Hepatocyte (in vitro differentiated cells): ENCODE data around the gene TECR. TPM values are rescaled to one million over a fixed set of nuclear protein-coding genes. Genes with fewer than 3 reads are reported as not detected.
"Not testable (repeated sequence)": the region's sequence is repeated elsewhere in the genome, so short reads cannot be mapped to it uniquely, and the experiment has no call there.

ENCODE experiments used
- DNase-seq: peaks from one replicate; pipeline ENCODE4 v3.0.0-alpha.2; 2016; ENCODE audit warnings: low spot score
- H2AFZ ChIP-seq: fragments of 200-600 bp; sonication (generic); 2 replicates; pipeline ENCODE4 v1.6.0; 2016; ENCODE audit warnings: antibody characterized with exemption, mild to moderate bottlenecking
- H3K27ac ChIP-seq: fragments of 200-600 bp; sonication (generic); 2 replicates; pipeline ENCODE4 v1.5.1; 2016; ENCODE audit warnings: mild to moderate bottlenecking
- H3K27me3 ChIP-seq: fragments of 200-600 bp; sonication (generic); 2 replicates; pipeline ENCODE4 v1.6.1; 2016
- H3K36me3 ChIP-seq: fragments of 200-600 bp; sonication (generic); replicated peaks from 2 replicates; pipeline ENCODE4 v1.5.1; 2016; ENCODE audit warnings: low read depth; ENCODE audit not compliant: insufficient read depth
- H3K4me1 ChIP-seq: fragments of 200-600 bp; sonication (generic); 2 replicates; pipeline ENCODE4 v1.5.1; 2016; ENCODE audit warnings: mild to moderate bottlenecking, moderate library complexity; ENCODE audit not compliant: insufficient read depth
- H3K4me2 ChIP-seq: fragments of 200-600 bp; sonication (generic); 2 replicates; pipeline ENCODE4 v1.6.0; 2016
- H3K4me3 ChIP-seq: fragments of 200-600 bp; sonication (generic); 2 replicates; pipeline ENCODE4 v1.5.1; 2016; ENCODE audit warnings: mild to moderate bottlenecking
- H3K79me2 ChIP-seq: fragments of 200-600 bp; sonication (generic); 2 replicates; pipeline ENCODE4 v1.6.0; 2017; ENCODE audit warnings: mild to moderate bottlenecking
- H3K9me2 ChIP-seq: fragments of 200-600 bp; sonication (generic); replicated peaks from 2 replicates; pipeline ENCODE4 v1.6.0; 2017; ENCODE audit warnings: mild to moderate bottlenecking; ENCODE audit not compliant: insufficient read depth
- H3K9me3 ChIP-seq: fragments of 200-600 bp; sonication (generic); 2 replicates; pipeline ENCODE4 v1.5.1; 2016; ENCODE audit warnings: low read depth, mild to moderate bottlenecking
- H4K20me1 ChIP-seq: fragments of 200-600 bp; sonication (generic); 2 replicates; pipeline ENCODE4 v1.6.0; 2016; ENCODE audit warnings: mild to moderate bottlenecking; ENCODE audit not compliant: insufficient read depth, poor library complexity, severe bottlenecking
- CTCF ChIP-seq: fragments of 200-600 bp; sonication (generic); IDR thresholded peaks from 2 replicates; pipeline ENCODE4 v1.5.1; 2016; ENCODE audit warnings: antibody characterized with exemption, mild to moderate bottlenecking; ENCODE audit not compliant: poor library complexity
- EZH2 ChIP-seq: fragments of 200-600 bp; sonication (generic); IDR thresholded peaks from 2 replicates; pipeline ENCODE4 v1.6.1; 2016; ENCODE audit warnings: antibody characterized with exemption, mild to moderate bottlenecking, borderline replicate concordance
- EZH2phosphoT487 ChIP-seq: fragments of 200-600 bp; sonication (generic); IDR thresholded peaks from one replicate; pipeline ENCODE4 v1.6.1; 2018; ENCODE audit warnings: antibody characterized with exemption, mild to moderate bottlenecking, low read depth, moderate library complexity; ENCODE audit not compliant: unreplicated experiment, severe bottlenecking
- WGBS: methylation state at CpG from one replicate; pipeline ENCODE4 v1.1.6; 2016; ENCODE audit warnings: low lambda C conversion rate; ENCODE audit errors: missing lambda C conversion rate; 5-methylcytosine and 5-hydroxymethylcytosine counted together
- polyA plus RNA-seq: library from polyadenylated mRNA; unstranded; fragments of >200 nt; fragmentation: Nextera tagmentation; extraction: Ambion mirVana; gene quantifications from 2 replicates; pipeline ENCODE4 v1.2.1, GENCODE V29; 2016
- total RNA-seq: library from RNA; depleted of rRNA; stranded (reverse); fragments of >200 nt; gene quantifications from 2 replicates; pipeline ENCODE4 v1.2.3, GENCODE V29; 2014

The TECR gene
- total and polyA plus RNA-seq, 2 experiments from 2014 or later, result 65.3 to 366 TPM

GRCh38 chr19:14502334-14503092, 26.9 kb upstream of the TECR start:
- no peak for DNase-seq
- Histone ChIP-seq H3K27me3 (no peaks in the 10 kb centered on the region), H3K4me2 (no peak overlapping the region), H3K4me3 (no peak overlapping the region), H3K9me2 (no peaks in the 10 kb centered on the region), H4K20me1 (no peaks in the 10 kb centered on the region), H3K79me2 (no peaks in the 10 kb centered on the region), H3K27ac (no peak overlapping the region), H3K4me1 (peaks cover 31% of the 10 kb centered on the region), H3K9me3 (no peaks in the 10 kb centered on the region), H3K36me3 (no peaks in the 10 kb centered on the region), H2AFZ (no peak overlapping the region)
- no peak for TF ChIP-seq EZH2
- no peak for TF ChIP-seq CTCF
- TF ChIP-seq EZH2phosphoT487, result no peak
- 67% methylated on average over 11 of the region's 11 CpGs for WGBS

DNA sequence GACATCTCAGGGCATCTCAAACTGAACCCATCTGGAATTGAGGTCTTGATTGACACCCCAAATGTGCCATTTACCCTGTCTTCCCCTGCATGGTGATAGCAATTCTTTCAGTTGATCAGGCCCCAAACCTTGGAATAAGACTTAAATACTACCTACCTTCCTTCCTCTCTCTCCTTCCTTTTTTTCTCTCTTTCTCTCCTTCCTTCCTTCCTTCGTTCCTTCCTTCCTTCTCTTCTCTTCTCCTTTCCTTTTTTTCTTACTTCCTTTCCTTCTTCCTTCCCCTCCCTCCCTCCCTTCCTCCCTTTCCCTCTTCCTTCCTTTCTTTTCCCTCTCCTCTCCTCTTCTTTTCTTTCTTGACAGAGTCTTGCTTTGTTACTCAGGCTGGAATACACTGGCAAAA, 26.1 kb upstream of the TECR start:
- Histone ChIP-seq H3K36me3 (no peaks in the 10 kb centered on the region), H3K9me3 (no peaks in the 10 kb centered on the region), H3K27ac (no peak overlapping the region), H3K9me2 (no peaks in the 10 kb centered on the region), H4K20me1 (no peaks in the 10 kb centered on the region), H3K4me3 (no peak overlapping the region), H2AFZ (no peak overlapping the region), H3K4me2 (no peak overlapping the region), H3K79me2 (no peaks in the 10 kb centered on the region), H3K27me3 (no peaks in the 10 kb centered on the region), H3K4me1 (peaks cover 27% of the 10 kb centered on the region)
- WGBS, result no CpG with 5 or more reads among the region's 1 CpG
- TF ChIP-seq EZH2 (no peak), EZH2phosphoT487 (no peak), CTCF (no peak)
- DNase-seq, result no peak

DNA sequence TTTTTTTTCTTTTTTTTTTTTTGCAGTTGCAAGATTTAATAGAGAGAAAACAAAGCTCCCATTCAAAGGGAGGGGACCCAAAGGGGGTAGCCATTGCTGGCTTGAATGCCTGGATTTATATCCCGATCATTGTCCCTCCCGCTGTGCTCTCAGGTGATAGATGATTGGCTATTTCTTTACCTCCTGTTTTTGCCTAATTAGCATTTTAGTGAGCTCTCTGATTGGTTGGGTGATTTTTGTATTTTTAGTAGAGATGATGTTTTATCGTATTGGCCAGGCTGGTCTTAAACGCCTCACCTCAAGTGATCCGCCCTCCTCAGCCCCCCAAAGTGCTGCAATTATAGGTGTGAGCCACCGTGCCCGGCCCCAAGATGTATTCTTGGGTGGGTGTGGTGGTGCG, 24.8 kb upstream of the TECR start:
- H3K4me2 ChIP-seq, H3K4me3 ChIP-seq, H3K36me3 ChIP-seq, H4K20me1 ChIP-seq, H3K9me3 ChIP-seq, H3K9me2 ChIP-seq, H3K27me3 ChIP-seq, H2AFZ ChIP-seq, DNase-seq, H3K79me2 ChIP-seq: not testable (repeated sequence)
- H3K4me1 ChIP-seq, result peaks cover 27% of the 10 kb centered on the region
- 92% methylated on average over 8 of the region's 8 CpGs for WGBS
- peak overlapping the region; percentile 98 for H3K27ac ChIP-seq

DNA sequence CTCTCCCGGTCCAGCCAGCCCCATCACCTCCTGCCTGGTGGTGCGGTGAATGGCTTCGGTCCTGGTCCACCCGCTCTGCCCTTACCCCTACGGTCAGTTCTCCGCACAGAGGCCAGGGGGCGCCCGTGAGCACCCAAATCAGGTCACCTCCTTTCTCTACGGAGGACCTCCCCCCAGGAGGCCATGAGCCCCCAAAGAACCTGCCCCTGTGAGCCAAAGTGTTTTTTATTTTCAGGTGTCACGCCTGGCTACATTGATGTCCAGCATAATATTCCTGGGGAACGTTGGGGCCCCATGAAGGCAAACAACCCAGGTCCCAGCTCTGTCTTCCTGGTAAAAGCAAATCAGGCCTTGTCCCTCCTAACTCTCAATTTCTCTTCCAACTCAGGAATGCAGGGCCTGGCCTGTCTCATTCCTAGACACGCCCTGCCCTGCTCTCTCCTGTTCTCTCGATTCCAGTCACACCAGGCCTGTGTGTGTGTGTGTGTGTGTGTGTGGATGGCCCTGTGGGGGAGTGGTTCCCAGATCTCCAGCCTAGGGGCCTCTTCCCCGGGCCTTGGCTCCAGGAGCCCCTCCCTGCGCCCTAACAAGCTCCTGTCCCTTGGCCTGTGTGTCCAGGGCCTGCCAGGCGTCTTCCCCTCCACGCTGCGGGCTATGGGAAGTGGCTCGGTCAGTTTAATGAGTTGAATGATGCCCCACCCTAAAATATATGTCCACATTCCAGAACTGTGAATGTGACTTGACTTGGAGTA, 23.7 kb upstream of the TECR start:
- Histone ChIP-seq H2AFZ (peak overlapping the region; percentile 39), H3K27ac (peak overlapping the region; percentile 98), H4K20me1 (no peaks in the 10 kb centered on the region), H3K4me3 (no peak overlapping the region), H3K27me3 (no peaks in the 10 kb centered on the region), H3K9me2 (no peaks in the 10 kb centered on the region), H3K4me2 (peak overlapping the region; percentile 66), H3K79me2 (no peaks in the 10 kb centered on the region), H3K36me3 (no peaks in the 10 kb centered on the region), H3K4me1 (peaks cover 32% of the 10 kb centered on the region), H3K9me3 (no peaks in the 10 kb centered on the region)
- TF ChIP-seq EZH2 (no peak), EZH2phosphoT487 (no peak), CTCF (peak; percentile 57)
- WGBS, result 27% methylated on average over 19 of the region's 19 CpGs
- DNase-seq, result peak; percentile 84
